HG03108 (cell line): ENCODE results near the gene SEC61A1.

Experiments
- ATAC-seq: cut with Tn5 transposase; IDR thresholded peaks from one replicate; pipeline ENCODE4 v1.9.1; 2021; ENCODE audit warnings: moderate library complexity; ENCODE audit not compliant: unreplicated experiment

Gene SEC61A1

GRCh38 chr3:128056258-128056657 lies 4.0 kb downstream of the SEC61A1 start:
- ATAC-seq, result no peak

- ATAC-seq, result no peak
Measured at GRCh38 chr3:128060473-128061381, 8.5 kb downstream of the SEC61A1 start.

- no peak for ATAC-seq
Measured at GRCh38 chr3:128062033-128062745, 10.0 kb downstream of the SEC61A1 start.

DNA sequence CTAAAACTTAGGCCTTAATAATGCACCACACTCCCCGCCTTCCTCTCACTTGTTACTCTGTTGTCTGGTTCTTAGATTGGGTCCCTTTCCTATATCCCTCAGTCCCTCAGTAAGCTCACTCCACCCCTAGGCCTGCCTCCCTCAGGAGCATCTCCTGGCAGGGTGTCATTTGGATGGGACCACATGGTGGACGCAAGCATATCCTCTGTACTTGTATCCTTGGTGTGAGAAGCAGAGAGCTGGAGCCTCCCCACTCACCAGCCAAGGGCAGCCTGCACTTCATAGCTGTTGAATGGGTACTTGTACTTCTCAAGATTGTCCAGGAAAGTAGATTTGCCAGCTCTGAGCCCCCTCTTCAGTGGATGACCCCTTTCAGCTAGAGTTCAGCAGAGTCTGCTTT lies 11.6 kb downstream of the SEC61A1 start:
- no peak for ATAC-seq

GRCh38 chr3:128064962-128065361 lies 12.7 kb downstream of the SEC61A1 start:
- no peak for ATAC-seq

- no peak for ATAC-seq
Measured at GRCh38 chr3:128066114-128066513, 13.9 kb downstream of the SEC61A1 start.

- no peak for ATAC-seq
Measured at GRCh38 chr3:128066676-128067075, 14.4 kb downstream of the SEC61A1 start.

DNA sequence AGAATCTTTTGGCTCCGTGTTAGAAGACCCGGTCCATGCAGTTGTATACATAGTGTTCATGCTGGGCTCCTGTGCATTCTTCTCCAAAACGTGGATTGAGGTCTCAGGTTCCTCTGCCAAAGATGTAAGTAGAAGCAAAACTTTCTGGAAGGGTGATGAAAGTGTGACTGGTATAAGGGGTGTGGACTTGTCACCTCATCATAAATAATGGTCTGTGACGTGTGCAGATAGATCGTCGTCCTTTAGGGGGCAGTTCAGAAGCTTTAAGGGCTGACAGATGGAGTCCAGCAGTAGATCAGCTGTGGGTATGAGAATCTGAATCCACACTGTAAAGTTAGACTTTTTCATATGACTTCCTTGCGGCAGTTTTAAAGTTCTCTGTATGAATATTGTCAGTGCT lies 15.3 kb downstream of the SEC61A1 start:
- ATAC-seq, result no peak

DNA sequence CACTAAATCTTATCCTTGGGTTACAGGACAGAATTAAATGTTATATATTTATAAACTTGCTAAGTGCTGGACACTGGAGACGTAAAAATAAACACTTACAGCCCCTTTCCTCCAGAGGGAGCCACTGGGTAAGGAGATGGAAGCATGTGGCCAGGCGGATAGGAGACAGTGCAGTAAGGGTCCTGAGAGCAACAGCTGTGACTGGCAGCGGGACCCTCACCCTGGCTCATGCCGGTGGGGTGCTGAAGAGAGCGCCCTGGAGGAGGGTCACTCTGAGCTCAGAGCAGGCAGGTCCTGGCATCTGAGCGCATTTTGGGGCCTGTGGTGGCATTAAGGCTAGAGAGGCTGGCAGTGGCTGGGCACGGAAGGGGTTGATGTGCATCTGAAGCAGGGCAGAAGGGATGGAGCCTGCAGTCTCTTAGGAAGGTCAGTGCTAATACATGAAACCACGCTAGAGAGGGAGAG lies 16.0 kb downstream of the SEC61A1 start:
- ATAC-seq, result no peak

DNA sequence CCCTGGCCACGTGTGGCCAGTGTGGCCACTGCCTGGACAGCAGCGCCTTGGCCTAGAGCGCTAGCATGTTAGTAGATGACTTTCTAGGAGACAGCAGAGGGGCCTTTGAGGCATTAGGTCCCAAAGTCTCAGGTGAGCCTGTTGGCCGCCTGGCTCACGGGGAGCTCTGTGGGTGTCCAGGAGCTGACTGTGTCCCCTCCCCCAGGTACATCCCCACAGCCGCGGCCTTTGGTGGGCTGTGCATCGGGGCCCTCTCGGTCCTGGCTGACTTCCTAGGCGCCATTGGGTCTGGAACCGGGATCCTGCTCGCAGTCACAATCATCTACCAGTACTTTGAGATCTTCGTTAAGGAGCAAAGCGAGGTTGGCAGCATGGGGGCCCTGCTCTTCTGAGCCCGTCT lies 17.0 kb downstream of the SEC61A1 start:
- no peak for ATAC-seq

GRCh38 chr3:128070898-128071591 lies 18.8 kb downstream of the SEC61A1 start:
- no peak for ATAC-seq

GRCh38 chr3:128071771-128072453 lies 19.7 kb downstream of the SEC61A1 start:
- ATAC-seq, result no peak

GRCh38 chr3:128072454-128073184 lies 20.4 kb downstream of the SEC61A1 start:
- ATAC-seq, result no peak

GRCh38 chr3:128073185-128073725 lies 21.0 kb downstream of the SEC61A1 start:
- no peak for ATAC-seq

DNA sequence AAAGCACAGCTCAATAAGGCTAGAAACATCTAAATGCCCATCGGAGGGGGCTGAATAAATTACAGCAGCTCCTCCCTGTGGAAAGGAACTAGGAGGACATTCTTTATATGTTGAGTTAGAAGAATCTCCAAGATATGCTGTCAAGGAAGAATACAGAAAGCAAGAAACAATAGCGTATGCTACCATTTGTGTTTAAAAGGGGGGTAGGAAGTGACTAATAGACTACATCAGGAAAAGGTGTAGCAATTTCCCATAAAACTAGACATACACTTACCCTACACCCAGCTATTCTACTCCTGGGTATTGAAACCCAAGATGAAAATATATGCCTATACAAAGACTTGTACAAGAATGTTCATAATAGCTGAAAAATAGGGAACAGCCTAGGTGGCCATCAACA lies 21.6 kb downstream of the SEC61A1 start:
- no peak for ATAC-seq

- ATAC-seq, result no peak
Measured at GRCh38 chr3:128074851-128075521, 22.7 kb downstream of the SEC61A1 start.

- ATAC-seq, result peak; percentile 58
Measured at GRCh38 chr3:128075522-128076482, 23.6 kb downstream of the SEC61A1 start.

DNA sequence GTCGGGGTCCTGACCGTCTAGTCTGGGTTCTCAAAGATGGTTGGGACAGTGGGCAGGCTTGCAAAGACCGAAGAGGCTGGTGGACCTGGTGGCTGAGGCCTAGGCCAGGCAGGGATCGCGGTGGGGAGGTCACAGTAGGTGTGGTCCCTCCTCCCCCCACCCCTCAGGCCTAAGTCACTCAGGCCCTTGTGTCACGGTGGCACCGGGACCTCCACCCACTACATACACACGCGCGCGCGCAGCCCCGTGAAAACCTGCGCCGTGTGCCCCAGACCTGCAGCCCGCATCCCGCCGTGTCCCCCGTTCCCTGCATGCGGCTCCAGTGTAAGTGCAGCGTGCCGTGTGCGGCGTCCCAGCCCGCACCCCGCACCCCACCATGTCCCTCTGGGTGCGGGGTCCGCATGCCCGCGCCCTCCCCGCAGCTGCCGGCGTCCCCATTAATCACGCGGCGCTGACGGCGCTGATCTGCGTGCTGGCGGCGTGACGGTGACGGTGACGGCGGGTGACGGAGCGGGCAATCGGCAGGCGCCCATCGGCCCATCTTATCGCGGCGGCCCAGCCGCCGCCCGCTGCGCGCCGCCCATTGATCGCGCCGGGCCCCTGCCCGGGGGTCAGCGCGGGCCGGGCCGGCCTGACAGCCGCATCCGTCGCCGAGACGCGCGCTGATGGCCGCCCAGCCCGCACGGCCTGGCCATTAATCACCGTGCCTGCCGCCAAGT lies 24.4 kb downstream of the SEC61A1 start:
- no peak for ATAC-seq
